ENCODE data around the gene ST8SIA5. TPM values are rescaled to one million over a fixed set of nuclear protein-coding genes. Genes with fewer than 3 reads are reported as not detected.

The ST8SIA5 gene
- polyA plus RNA-seq, 1 donor from 2014 or later: 0.93 TPM

DNA sequence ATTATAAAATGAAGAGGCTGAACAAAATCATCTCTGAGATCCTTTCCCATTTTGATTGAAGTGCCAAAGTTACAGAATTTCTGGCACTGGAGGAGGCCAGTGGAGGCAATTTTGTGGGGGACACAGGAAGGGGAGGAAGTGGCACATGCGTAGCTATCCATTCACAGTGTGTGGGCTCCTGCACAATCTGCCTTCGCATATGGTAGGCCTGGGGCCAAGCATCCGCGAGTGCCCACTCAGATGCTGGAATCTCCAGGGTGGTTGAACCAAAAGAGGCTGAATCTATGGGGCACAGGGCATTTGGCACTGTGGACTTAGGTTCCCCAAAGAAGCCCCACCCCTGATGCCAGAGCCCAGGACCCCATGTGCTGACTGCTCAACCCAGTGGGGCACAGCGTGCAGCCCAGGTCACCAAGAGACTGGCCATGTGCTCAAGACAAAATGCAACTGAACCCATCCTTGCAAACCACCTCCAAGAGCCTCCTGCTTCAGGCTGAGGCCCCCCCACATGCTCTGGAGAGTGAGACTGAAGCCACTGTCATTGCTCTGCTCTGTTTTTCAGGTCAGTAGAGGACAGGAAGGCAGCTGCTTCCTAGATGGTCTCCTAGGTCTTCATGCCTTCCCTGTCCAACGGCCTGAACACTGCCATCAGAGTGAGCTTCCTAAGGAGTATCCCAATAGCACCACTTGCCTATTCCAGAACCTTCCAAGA, 28.5 kb downstream of the ST8SIA5 start:
- no peaks in the 10 kb centered on the region for H3K9me2 ChIP-seq (ENCODE audit: insufficient read depth, low read length)
- no peak overlapping the region for H3K4me2 ChIP-seq (ENCODE audit: low read length)
- H2AFZ ChIP-seq (ENCODE audit: low read depth, low read length): no peak overlapping the region
- H3K27ac ChIP-seq (ENCODE audit: low read length): no peak overlapping the region
- H3K9me3 ChIP-seq (ENCODE audit: low read length): peaks cover 5% of the 10 kb centered on the region
- TF ChIP-seq TAF1 (IDR thresholded peaks at IDR 0.05; ENCODE audit: low read depth) (no peak), EZH2 (IDR thresholded peaks at IDR 0.05; ENCODE audit: borderline replicate concordance, insufficient read depth, low read length, poor library complexity, severe bottlenecking) (no peak), CTCF (IDR thresholded peaks at IDR 0.05; ENCODE audit: poor library complexity, severe bottlenecking) (no peak), RAD21 (conservative IDR thresholded peaks at IDR 0.05) (no peak), SMC3 (conservative IDR thresholded peaks at IDR 0.05; ENCODE audit: poor library complexity) (no peak), POLR2AphosphoS5 (IDR thresholded peaks at IDR 0.05) (no peak), MXI1 (conservative IDR thresholded peaks at IDR 0.05; ENCODE audit: poor library complexity, severe bottlenecking) (no peak), EP300 (conservative IDR thresholded peaks at IDR 0.05; ENCODE audit: poor library complexity, severe bottlenecking) (no peak)
- TF ChIP-seq, protein P1, sequence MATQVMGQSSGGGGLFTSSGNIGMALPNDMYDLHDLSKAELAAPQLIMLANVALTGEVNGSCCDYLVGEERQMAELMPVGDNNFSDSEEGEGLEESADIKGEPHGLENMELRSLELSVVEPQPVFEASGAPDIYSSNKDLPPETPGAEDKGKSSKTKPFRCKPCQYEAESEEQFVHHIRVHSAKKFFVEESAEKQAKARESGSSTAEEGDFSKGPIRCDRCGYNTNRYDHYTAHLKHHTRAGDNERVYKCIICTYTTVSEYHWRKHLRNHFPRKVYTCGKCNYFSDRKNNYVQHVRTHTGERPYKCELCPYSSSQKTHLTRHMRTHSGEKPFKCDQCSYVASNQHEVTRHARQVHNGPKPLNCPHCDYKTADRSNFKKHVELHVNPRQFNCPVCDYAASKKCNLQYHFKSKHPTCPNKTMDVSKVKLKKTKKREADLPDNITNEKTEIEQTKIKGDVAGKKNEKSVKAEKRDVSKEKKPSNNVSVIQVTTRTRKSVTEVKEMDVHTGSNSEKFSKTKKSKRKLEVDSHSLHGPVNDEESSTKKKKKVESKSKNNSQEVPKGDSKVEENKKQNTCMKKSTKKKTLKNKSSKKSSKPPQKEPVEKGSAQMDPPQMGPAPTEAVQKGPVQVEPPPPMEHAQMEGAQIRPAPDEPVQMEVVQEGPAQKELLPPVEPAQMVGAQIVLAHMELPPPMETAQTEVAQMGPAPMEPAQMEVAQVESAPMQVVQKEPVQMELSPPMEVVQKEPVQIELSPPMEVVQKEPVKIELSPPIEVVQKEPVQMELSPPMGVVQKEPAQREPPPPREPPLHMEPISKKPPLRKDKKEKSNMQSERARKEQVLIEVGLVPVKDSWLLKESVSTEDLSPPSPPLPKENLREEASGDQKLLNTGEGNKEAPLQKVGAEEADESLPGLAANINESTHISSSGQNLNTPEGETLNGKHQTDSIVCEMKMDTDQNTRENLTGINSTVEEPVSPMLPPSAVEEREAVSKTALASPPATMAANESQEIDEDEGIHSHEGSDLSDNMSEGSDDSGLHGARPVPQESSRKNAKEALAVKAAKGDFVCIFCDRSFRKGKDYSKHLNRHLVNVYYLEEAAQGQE (IDR thresholded peaks at IDR 0.05; ENCODE audit: borderline replicate concordance): no peak
- H3F3A ChIP-seq (ENCODE audit: insufficient read depth, low read length, poor library complexity, severe bottlenecking): no peaks in the 10 kb centered on the region
- H3K36me3 ChIP-seq (ENCODE audit: insufficient read depth, low read length): no peaks in the 10 kb centered on the region
- H3K9ac ChIP-seq (ENCODE audit: low read length): no peak overlapping the region
- no peaks in the 10 kb centered on the region for H3K27me3 ChIP-seq (ENCODE audit: insufficient read depth, low read depth, low read length)
- no peak overlapping the region for H3K4me3 ChIP-seq (ENCODE audit: low read length)
- H3K79me2 ChIP-seq (replicated peaks; ENCODE audit: insufficient read depth, low read length): no peaks in the 10 kb centered on the region
- no peaks in the 10 kb centered on the region for H4K20me1 ChIP-seq (ENCODE audit: insufficient read depth)

DNA sequence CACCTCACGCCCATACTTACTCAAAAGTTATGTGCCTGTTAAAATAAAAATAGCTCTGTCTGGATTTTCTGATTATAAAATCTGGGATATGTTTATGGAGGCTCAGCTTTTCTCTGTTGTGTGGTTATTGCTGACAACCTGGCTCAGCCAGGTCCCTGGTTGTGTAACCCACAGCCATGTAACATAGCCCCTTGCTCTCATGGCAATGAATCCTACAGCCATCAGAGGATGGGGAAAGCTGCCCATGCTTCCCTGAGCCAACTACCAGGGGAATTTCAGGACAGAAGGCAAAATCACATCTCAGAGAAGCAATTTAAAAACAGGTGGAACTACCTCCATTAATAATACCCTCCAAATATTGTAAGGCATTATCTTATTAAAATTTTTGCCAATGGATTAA, 29.7 kb downstream of the ST8SIA5 start:
- H3F3A ChIP-seq (ENCODE audit: insufficient read depth, low read length, poor library complexity, severe bottlenecking): no peaks in the 10 kb centered on the region
- no peak overlapping the region for H2AFZ ChIP-seq (ENCODE audit: low read depth, low read length)
- H3K27me3 ChIP-seq (ENCODE audit: insufficient read depth, low read depth, low read length): no peaks in the 10 kb centered on the region
- no peaks in the 10 kb centered on the region for H3K36me3 ChIP-seq (ENCODE audit: insufficient read depth, low read length)
- H4K20me1 ChIP-seq (ENCODE audit: insufficient read depth): no peaks in the 10 kb centered on the region
- no peaks in the 10 kb centered on the region for H3K79me2 ChIP-seq (replicated peaks; ENCODE audit: insufficient read depth, low read length)
- H3K4me3 ChIP-seq (ENCODE audit: low read length): no peak overlapping the region
- H3K9ac ChIP-seq (ENCODE audit: low read length): no peak overlapping the region
- H3K27ac ChIP-seq (ENCODE audit: low read length): no peak overlapping the region
- peaks cover 5% of the 10 kb centered on the region for H3K9me3 ChIP-seq (ENCODE audit: low read length)
- no peaks in the 10 kb centered on the region for H3K9me2 ChIP-seq (ENCODE audit: insufficient read depth, low read length)
- TF ChIP-seq TAF1 (IDR thresholded peaks at IDR 0.05; ENCODE audit: low read depth) (no peak), EP300 (conservative IDR thresholded peaks at IDR 0.05; ENCODE audit: poor library complexity, severe bottlenecking) (no peak), EZH2 (IDR thresholded peaks at IDR 0.05; ENCODE audit: borderline replicate concordance, insufficient read depth, low read length, poor library complexity, severe bottlenecking) (no peak)
- H3K4me2 ChIP-seq (ENCODE audit: low read length): no peak overlapping the region

Data from neural cell (in vitro differentiated cells).